Epithelial cell of proximal tubule (primary cell): ENCODE results near the gene PBX2. TPM values are rescaled to one million over a fixed set of nuclear protein-coding genes. Genes with fewer than 3 reads are reported as not detected.
"Not testable (repeated sequence)": the region's sequence is repeated elsewhere in the genome, so short reads cannot be mapped to it uniquely, and the experiment has no call there.

Source experiments
- DNase-seq: peaks from one replicate; pipeline ENCODE4 v3.0.0-alpha.2; 2011; ENCODE audit warnings: low read depth
- H3K4me3 ChIP-seq: 2 replicates; pipeline ENCODE4 v1.5.1; 2011; ENCODE audit warnings: low read depth, mild to moderate bottlenecking, low read length
- total RNA-seq: library from RNA; depleted of rRNA; stranded (reverse); fragments of >200 nt; gene quantifications from 2 replicates; pipeline ENCODE4 v1.2.3, GENCODE V29; 2015
- TF ChIP-seq, protein P1 (sequence below): conservative IDR thresholded peaks from 2 replicates; pipeline ENCODE4 v1.5.1; 2012; ENCODE audit warnings: low read depth, mild to moderate bottlenecking, low read length

Gene PBX2
- total RNA-seq, 1 donor from 2014 or later = 44.5 TPM

DNA sequence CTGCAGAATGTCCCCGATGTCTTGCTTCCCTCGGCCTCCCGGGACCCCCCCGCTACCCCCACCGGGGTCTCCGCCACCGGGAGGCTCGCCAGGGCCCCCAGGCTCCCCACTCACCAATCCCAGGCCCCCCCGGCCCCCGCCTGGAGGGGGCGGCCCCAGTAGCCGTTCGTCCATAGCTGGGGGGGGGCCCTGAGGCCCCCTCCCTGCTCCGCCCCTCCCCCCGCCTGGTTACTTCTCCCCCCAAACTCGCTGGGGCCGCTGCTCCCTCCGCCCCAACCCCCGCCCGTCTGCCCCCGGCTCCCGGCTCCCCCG, 304 bp downstream of the PBX2 start:
- TF ChIP-seq, protein P1, sequence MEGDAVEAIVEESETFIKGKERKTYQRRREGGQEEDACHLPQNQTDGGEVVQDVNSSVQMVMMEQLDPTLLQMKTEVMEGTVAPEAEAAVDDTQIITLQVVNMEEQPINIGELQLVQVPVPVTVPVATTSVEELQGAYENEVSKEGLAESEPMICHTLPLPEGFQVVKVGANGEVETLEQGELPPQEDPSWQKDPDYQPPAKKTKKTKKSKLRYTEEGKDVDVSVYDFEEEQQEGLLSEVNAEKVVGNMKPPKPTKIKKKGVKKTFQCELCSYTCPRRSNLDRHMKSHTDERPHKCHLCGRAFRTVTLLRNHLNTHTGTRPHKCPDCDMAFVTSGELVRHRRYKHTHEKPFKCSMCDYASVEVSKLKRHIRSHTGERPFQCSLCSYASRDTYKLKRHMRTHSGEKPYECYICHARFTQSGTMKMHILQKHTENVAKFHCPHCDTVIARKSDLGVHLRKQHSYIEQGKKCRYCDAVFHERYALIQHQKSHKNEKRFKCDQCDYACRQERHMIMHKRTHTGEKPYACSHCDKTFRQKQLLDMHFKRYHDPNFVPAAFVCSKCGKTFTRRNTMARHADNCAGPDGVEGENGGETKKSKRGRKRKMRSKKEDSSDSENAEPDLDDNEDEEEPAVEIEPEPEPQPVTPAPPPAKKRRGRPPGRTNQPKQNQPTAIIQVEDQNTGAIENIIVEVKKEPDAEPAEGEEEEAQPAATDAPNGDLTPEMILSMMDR = no peak
- DNase-seq = no peak
- H3K4me3 ChIP-seq = peak overlapping the region; percentile 82

DNA sequence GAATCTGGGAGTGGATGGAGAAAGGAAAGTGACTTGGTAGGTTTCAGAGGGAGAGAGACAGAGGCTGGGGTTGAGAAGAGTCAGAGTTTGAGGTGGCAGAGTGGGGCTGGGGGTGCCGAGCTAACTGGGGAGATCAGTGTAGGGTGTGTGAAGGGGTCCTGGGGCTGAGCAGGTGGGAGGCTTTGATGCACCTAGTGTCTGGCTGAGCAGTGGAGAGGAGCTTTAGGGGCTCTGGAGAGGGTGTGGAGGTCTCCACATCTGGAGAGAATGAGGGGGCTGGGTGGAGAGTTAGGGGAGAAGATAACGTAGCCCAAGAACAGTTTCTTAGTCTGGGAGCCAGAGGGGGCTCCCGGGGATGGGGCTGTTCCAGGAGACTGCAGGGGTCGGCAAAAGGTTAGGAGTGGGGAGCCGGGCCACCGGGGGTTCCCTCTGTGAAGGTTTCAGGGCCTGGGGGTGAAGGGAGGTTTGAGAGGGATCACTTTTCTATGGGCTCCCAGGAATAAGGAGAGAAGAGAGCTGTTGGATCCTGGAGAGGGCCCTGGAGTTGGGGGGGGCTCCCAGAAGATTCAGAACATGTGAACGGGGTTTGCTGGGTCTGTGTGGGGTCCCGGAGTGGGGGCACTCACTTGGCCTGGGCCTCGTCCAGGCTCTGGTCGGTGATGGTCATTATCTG, 797 bp downstream of the PBX2 start:
- DNase-seq = no peak
- TF ChIP-seq, protein P1 = no peak
- peak overlapping the region; percentile 82 for H3K4me3 ChIP-seq

DNA sequence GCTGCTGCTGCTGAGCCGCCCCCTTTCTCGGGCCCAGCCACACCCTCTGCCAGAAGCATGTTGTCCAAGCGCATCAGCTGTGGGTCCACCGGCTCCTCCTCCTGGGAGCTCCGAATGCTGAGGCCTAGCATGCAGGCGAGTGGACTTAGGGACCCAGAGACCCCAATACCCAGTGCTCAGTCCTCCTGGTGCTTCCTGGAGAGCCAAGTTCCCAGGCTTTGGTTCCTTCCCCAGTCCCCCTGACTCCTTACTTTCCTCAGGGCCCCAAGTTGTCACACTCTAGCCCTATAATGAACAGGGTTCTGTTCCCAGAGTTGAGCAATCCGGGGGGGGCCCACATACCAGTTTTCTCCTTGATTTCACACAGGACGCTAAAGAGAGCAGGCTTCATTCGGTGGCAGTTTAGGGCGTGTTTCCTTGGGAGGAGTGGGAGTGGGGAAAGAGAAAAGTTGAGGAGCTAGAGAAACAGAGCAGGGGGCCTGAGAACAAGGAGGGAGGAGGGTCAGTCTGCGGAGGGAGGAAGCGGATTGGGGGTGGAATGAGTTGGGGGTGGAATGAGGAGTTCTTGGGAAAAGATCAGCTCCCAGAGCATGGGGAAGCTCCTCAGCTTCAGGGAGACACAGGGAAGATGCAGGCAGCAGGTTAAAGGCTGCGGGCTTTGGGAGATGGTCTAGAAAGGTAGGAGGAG, 1.5 kb downstream of the PBX2 start:
- DNase-seq = no peak

DNA sequence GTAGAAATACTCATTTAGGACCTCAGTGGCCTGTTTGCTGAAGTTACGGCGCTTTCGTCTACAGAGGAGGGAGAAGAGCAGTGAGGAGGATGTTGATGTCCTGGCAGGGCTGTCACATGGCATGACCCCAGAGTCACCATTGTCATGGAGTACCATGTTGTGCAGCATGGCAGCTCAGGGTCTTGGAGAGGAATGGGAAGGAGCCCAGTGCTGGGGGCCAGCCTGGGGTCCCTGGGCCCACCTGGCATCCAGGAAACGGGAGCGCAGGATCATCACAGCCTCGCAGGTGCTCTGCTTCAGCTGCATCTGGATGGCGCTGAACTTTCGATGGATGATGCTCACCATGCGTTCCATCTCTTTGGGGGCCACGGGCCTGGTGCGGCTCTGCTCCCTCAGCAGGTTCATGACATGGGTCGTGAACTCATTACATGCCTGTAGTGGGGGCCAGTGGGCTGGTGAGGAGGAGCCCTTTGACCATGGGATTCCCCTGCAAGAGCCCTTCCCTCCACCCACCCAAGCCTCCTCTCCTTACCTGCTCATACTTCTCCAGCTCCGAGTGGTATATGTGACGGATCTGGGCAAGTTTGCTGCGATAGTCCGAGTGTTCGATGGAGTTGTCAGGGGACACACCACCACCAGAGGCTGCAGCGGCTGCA, 2.1 kb downstream of the PBX2 start:
- not testable (repeated sequence) for DNase-seq
- H3K4me3 ChIP-seq = peak overlapping the region; percentile 82

More for the DNA sequence above, 1.5 kb downstream of the PBX2 start:
- TF ChIP-seq, protein P1 = no peak
- peak overlapping the region; percentile 82 for H3K4me3 ChIP-seq

DNA sequence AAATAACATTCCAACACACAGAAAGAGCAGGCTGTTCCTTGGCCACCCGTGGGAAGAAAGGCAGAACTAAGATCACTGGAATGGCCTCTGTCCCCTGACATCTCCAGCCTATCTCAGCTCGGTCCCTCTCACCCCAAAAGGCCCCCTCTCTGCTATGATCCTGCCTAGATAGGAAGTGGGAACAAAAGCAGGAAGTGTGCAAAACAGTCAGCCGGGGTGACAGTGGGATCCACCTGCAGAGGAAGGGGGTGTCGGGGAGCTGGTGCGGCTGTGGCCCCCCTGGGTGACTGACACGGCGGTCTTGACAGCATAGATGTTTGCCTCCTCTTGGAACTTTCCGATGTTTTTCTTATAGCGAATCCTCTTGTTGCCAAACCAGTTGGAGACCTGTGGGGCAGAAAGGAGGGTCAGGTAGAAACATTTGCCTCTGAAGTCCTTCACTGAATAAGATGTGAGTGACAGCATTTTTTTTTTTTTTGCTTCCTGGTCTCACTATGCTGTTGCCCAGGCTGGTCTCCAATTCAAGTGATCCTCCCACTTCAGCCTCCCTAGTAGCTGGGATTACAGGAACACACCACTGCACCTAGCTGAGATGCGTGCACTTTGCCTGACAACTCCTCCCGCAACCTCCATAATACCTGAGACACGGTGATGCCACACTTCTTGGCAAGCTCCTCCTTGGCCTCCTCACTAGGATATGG, 2.8 kb downstream of the PBX2 start:
- no peak overlapping the region for H3K4me3 ChIP-seq
- DNase-seq = no peak
- TF ChIP-seq, protein P1 = no peak

DNA sequence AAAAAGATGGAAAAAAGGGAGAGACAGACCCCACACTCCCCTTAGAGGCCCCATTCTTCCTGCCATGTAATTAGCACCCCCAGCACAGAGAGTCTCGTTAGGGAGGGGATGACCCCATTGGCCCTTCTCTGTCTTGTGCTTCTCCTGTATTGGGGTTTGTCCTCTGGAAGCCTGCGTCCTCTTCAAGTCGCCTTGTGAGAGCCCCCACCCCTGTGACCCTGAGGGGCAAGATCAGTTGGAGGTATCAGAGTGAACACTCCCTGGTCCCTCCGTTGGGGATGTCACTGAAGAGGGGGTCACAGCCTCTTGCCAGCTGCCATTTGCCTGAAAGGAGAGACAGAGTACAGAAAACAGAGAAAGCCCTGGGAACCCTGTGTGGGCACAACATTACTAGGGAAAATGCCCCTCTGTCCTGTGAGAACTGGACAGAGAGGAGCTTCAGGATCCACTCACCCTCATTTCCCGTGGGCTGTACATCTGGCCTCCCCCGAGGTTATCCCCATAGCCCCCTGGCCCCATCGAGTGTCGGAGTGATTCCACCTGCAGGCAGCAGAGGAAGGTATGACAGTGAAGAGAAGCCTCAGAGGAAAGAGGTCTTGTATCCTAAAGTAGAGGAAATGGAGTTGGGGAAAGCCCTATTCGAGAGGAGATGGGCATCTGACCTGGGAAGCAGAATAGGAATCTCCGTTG, 3.7 kb downstream of the PBX2 start:
- H3K4me3 ChIP-seq, DNase-seq: not testable (repeated sequence)

DNA sequence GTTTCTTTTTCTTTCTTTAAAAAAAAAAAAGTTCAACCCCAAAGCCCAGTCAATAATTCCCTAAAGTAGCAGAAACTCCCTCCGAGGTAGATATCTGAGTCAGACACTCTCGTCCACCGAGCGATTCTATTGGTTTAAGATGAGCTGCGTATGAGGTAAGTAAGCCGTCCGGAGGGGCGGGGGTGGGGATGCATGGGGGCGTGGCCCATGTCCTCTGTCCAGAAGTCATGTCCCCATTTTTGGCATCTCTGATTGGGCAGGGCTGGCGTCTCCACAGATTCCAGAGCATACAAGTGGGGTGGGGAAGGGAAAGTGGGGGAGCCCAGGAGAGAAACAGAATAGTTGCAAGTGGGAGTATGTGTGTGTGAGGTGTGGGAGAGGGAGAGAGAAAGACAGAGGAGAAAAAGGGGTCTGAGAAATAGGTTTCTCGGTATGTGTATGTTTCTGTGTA, 4.3 kb downstream of the PBX2 start:
- not testable (repeated sequence) for H3K4me3 ChIP-seq, DNase-seq

DNA sequence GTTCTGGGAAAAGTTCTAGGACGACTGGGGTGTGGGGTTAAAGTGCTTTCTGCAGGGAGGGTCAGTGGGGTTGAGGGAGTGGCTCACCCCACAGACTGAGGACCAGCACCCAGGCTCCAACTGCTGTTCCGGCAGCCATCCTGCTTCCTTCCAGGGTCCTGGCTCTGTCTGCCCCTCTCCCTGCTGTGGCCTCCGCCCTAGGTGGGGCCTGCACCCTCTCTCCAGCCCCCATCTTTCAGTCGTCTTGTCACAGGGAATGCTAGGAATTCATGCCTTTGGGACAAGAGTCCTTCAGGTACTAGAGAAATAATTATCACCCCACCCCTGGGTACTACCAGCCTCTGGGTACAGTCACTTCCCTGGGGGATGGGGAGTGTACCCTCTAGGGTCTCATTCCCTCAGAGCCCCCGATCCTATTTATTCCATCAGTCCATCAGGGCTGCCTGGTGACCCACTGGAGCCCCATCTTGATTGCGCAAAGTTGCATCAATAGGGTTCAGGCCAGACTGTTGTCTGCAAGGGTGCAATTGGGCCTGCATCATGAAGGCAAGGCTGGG, 5.8 kb downstream of the PBX2 start, which contains the start of gene AGER:
AGER (minus strand) TSS at position 170 of the 557 bp plus-strand sequence; CDS start at position 139, 31 bp downstream.
- TF ChIP-seq, protein P1 = no peak
- H3K4me3 ChIP-seq = no peak within 1 kb of the TSS
- no peak for DNase-seq
